Measurements from ENCODE around the gene ZFHX3.
"Not testable (repeated sequence)": the region's sequence is repeated elsewhere in the genome, so short reads cannot be mapped to it uniquely, and the experiment has no call there.

Gene ZFHX3

DNA sequence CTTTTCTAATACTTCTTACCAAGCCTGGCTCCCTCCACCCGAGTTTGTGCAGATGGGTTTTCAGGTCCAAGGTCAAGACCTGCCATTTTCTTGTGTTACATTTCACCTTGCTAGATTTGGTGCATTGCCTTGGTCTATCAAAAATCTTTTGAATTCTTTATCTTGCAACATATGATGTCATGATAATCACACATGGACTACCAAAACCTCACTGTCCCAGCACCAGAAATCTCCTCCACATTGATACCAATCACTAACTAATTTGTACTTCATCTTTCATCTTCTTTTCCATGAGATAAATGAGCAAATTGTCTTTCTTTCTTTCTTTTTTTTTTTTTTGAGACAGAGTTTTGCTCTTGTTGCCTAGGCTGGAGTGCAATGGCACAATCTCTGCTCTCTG lies 33.0 kb upstream of the ZFHX3 start:
- no peak for DNase-seq (ENCODE audit: extremely low spot score)
- TF ChIP-seq, protein P1, sequence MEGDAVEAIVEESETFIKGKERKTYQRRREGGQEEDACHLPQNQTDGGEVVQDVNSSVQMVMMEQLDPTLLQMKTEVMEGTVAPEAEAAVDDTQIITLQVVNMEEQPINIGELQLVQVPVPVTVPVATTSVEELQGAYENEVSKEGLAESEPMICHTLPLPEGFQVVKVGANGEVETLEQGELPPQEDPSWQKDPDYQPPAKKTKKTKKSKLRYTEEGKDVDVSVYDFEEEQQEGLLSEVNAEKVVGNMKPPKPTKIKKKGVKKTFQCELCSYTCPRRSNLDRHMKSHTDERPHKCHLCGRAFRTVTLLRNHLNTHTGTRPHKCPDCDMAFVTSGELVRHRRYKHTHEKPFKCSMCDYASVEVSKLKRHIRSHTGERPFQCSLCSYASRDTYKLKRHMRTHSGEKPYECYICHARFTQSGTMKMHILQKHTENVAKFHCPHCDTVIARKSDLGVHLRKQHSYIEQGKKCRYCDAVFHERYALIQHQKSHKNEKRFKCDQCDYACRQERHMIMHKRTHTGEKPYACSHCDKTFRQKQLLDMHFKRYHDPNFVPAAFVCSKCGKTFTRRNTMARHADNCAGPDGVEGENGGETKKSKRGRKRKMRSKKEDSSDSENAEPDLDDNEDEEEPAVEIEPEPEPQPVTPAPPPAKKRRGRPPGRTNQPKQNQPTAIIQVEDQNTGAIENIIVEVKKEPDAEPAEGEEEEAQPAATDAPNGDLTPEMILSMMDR (IDR thresholded peaks at IDR 0.05; ENCODE audit: control extremely low read depth, extremely low read depth, low read depth, missing control alignments) = no peak
- ChIA-PET CTCF (no interaction called here), POLR2A (no interaction called here)

DNA sequence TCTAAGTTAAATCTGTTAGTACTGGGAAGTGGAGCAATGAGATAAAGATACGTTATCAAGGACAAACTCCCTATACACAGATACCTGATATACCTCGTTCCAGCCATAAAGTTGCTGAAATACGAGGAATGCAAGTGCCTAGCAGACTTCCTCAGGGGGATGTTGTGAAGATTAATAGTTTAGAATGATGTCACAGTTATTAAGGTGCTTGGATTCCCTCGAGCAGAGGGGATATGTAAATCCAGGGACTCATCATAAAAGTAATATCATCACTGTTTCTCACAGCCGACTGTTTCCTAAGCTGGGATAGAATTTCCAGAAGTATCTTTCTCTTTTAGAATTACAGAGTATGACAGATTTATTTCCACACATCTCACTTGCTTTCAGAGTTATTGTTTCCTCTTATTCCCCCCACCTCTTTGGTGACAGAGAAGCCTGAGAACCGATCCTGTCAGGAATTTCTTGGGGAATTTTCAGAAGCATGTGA lies 28.4 kb upstream of the ZFHX3 start:
- POLR2A ChIA-PET = no interaction called here
- TF ChIP-seq, protein P1 (IDR thresholded peaks at IDR 0.05; ENCODE audit: control extremely low read depth, extremely low read depth, low read depth, missing control alignments) = no peak
- CTCF ChIA-PET = no interaction called here
- no peak for DNase-seq (ENCODE audit: extremely low spot score)

DNA sequence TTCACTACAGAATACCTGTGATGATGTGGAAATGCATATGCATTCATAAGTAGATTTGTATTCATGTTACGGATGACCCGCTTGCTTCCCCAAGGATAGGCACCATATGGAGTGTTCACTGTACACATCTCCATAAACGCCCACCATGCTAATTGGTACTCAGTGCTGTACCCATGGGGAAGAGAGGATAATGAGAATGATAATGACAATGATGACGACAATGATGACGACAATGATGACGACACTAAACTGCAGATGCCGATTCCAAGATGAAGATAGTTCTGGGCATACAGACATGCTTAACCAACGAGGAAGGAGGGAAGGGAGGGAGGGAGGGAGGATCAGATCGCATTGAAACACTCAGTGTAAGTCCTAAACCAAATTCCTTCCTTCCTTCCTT lies 26.5 kb upstream of the ZFHX3 start:
- POLR2A ChIA-PET = no interaction called here
- TF ChIP-seq, protein P1 (IDR thresholded peaks at IDR 0.05; ENCODE audit: control extremely low read depth, extremely low read depth, low read depth, missing control alignments) = no peak
- no peak for DNase-seq (ENCODE audit: extremely low spot score)
- CTCF ChIA-PET = no interaction called here

DNA sequence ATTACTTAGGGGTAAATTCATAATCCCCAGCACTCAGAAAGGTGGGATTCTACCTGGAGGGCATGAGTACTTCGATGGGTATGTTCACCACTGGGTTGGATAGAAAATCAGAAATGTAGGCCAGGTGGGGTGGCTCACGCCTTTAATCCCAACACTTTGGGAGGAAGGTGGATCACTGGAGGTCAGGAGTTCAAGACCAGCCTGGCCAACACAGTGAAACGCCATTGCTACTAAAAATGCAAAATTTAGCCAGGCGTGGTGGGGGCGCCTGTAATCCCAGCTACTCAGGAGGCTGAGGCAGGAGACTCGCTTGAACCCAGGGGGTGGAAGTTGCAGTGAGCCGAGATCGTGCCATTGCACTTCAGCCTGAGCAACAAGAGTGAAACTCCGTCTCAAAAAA lies 24.1 kb upstream of the ZFHX3 start:
- CTCF ChIA-PET = interaction anchor here (1.0 kb wide), 1 partner anchor 10 kb away, joined by 3 read pairs; no protein-coding TSS in a partner anchor
- DNase-seq (ENCODE audit: extremely low spot score); POLR2A ChIA-PET: not testable (repeated sequence)

DNA sequence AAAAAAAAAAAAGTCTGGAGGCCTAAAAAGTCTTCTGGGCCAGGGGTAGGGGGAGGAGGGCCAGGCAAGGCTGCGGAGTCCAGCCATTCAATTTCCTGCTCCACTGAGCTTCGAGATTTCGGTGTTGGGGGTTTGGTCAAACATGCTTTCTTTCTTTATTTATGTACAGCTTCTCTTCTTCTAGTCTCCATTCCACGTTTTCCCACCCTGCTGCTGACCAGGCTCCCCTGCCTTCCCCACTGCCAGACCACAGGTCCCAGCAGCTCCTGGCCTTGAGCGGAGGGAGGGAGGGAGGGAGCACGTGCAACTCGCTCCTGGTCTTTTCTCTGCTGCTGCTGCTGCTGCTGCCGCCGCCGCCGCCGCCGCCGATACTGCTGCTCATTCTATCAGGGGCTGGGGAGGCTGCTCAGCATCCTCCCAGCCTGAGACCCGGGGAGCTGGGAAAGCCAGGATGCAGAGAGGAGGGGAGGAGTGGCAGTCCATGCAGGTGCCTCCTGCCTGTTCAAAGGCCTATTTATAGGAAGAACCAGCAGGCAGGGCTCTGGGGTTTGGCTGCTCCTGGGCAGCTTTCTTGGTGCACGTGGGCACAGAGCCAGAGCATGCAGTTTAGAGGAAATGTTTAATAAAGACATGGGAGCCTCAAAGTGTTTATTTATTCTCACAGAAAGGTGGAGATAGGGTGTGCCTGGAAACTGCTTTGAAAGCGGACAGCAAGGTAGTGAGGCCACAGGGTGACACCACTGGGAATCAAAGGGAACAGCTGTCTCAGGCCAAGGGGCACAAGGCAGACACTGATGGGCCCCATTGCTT lies 23.4 kb upstream of the ZFHX3 start:
- TF ChIP-seq, protein P1 (IDR thresholded peaks at IDR 0.05; ENCODE audit: control extremely low read depth, extremely low read depth, low read depth, missing control alignments) = no peak
- no peak for DNase-seq (ENCODE audit: extremely low spot score)
- ChIA-PET POLR2A (no interaction called here), CTCF (interaction anchor here (1.0 kb wide), 1 partner anchor 9 kb away, joined by 3 read pairs; no protein-coding TSS in a partner anchor)

DNA sequence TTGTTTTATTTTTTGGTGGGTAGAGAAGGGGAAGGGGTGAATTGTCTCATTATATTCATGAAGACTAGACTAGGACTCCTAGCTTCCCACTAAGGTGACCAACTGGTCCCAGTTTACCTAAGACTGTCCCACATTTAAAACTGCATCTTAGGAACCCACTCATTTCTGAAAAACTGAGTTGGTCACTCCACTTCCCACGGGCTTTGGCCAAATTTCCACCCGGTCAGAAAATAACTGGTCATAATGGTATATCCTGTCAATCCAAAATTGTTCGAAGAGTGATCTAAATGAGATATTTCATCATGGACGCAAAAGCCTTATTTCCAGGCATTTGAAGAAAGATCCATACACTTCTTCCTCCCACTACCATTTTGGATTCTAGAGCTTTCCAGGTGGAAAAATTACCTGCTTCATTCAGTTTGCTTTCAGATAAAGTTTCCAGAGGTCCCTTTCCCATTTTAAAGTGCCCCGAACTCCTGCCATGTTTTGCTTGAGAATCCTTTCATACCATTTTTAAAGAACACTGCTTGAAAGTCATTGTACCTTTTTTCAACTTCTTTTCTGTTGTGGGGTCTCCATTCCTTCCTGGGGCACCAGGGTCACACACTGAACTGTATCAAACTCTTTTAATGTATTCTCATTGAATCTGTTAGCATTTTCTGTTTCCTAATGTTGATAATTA lies 21.8 kb upstream of the ZFHX3 start:
- DNase-seq (ENCODE audit: extremely low spot score) = no peak
- TF ChIP-seq, protein P1 (IDR thresholded peaks at IDR 0.05; ENCODE audit: control extremely low read depth, extremely low read depth, low read depth, missing control alignments) = no peak
- ChIA-PET POLR2A (no interaction called here), CTCF (no interaction called here)

All from GM10248 (cell line).